ENCODE data around the gene RMI2.
"Not testable (repeated sequence)": the region's sequence is repeated elsewhere in the genome, so short reads cannot be mapped to it uniquely, and the experiment has no call there.

Gene RMI2

GRCh38 chr16:11354733-11355574 lies 9.7 kb downstream of the RMI2 start:
- DNase-seq (ENCODE audit: low read depth), result peak; percentile 64

GRCh38 chr16:11355862-11356261 lies 10.6 kb downstream of the RMI2 start:
- no peak for DNase-seq (ENCODE audit: low read depth)

GRCh38 chr16:11356573-11357331 lies 11.5 kb downstream of the RMI2 start:
- DNase-seq (ENCODE audit: low read depth), result peak; percentile 41

- no peak for DNase-seq (ENCODE audit: low read depth)
Measured at GRCh38 chr16:11358531-11358930, 13.3 kb downstream of the RMI2 start.

- DNase-seq (ENCODE audit: low read depth), result no peak
Measured at GRCh38 chr16:11359370-11359769, 14.1 kb downstream of the RMI2 start.

GRCh38 chr16:11360641-11361373 lies 15.5 kb downstream of the RMI2 start:
- DNase-seq (ENCODE audit: low read depth), result no peak

- no peak for DNase-seq (ENCODE audit: low read depth)
Measured at GRCh38 chr16:11361701-11362451, 16.6 kb downstream of the RMI2 start.

- DNase-seq (ENCODE audit: low read depth), result no peak
Measured at GRCh38 chr16:11363927-11364258, 18.6 kb downstream of the RMI2 start.

GRCh38 chr16:11367483-11367906 lies 22.2 kb downstream of the RMI2 start:
- DNase-seq (ENCODE audit: low read depth), result no peak

- DNase-seq (ENCODE audit: low read depth), result no peak
Measured at GRCh38 chr16:11370084-11370931, 25.0 kb downstream of the RMI2 start.

- not testable (repeated sequence) for DNase-seq (ENCODE audit: low read depth)
Measured at GRCh38 chr16:11370932-11371279, 25.6 kb downstream of the RMI2 start.

- no peak for DNase-seq (ENCODE audit: low read depth)
Measured at GRCh38 chr16:11372073-11372828, 27.0 kb downstream of the RMI2 start.

GRCh38 chr16:11372829-11373306 lies 27.6 kb downstream of the RMI2 start:
- no peak for DNase-seq (ENCODE audit: low read depth)

- DNase-seq (ENCODE audit: low read depth), result no peak
Measured at GRCh38 chr16:11374255-11374654, 29.0 kb downstream of the RMI2 start.

GRCh38 chr16:11377154-11377553 lies 31.9 kb downstream of the RMI2 start:
- DNase-seq (ENCODE audit: low read depth), result no peak

- not testable (repeated sequence) for DNase-seq (ENCODE audit: low read depth)
Measured at GRCh38 chr16:11378951-11379350, 33.7 kb downstream of the RMI2 start.

- DNase-seq (ENCODE audit: low read depth), result no peak
Measured at GRCh38 chr16:11379420-11379819, 34.2 kb downstream of the RMI2 start.

GRCh38 chr16:11380836-11381235 lies 35.6 kb downstream of the RMI2 start:
- DNase-seq (ENCODE audit: low read depth), result no peak

- DNase-seq (ENCODE audit: low read depth), result no peak
Measured at GRCh38 chr16:11383481-11384183, 38.4 kb downstream of the RMI2 start.

All from stimulated activated CD4-positive, alpha-beta T cell treated with anti-CD3 and anti-CD28 coated beads, Interleukin-2, amount 100 ng/mL, for 4 hours (primary cell).